ENCODE data around the gene CCL15. TPM values are rescaled to one million over a fixed set of nuclear protein-coding genes. Genes with fewer than 3 reads are reported as not detected.

The CCL15 gene
- total RNA-seq, 1 experiment from 2014 or later, result not detected

DNA sequence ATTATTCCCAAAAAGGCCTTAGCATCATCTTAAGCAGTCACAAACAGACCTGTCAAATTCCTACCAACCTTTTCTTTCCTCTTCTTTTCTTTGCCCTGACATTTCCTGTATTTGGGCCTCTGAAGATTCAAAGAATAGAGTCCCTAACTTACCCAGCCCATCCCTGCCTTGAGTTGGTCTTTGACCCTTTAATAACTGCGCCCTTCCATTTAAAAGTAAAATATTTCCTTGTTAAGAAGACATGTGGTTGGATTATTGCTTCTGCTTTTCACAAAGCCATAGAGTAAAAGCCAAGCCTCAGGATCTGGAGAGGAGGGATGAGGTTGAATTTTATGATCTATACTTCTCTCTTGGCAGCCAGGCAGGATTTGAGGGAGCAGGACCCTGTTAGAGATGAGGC lies 29.6 kb upstream of the CCL15 start:
- no peak for ATAC-seq
- H3K27me3 Mint-ChIP-seq (ENCODE audit: low read depth), result peaks cover 6% of the 10 kb centered on the region
- no peaks in the 10 kb centered on the region for H3K36me3 Mint-ChIP-seq
- DNase-seq (ENCODE audit: low spot score), result no peak
- no peak overlapping the region for H3K27ac Mint-ChIP-seq
- ChIA-PET POLR2A (no interaction called here), CTCF (interaction anchor here (1.0 to 1.4 kb wide), 2 partner anchors 42 to 62 kb away, joined by 3 to 5 read pairs; no protein-coding TSS in a partner anchor)
- H3K4me1 Mint-ChIP-seq, result peaks cover 11% of the 10 kb centered on the region
- H3K9me3 Mint-ChIP-seq, result peaks cover 5% of the 10 kb centered on the region
- no peak overlapping the region for H3K4me3 Mint-ChIP-seq
- no peak for TF ChIP-seq ZNF219 (CRISPR knock-in tag; IDR thresholded peaks at IDR 0.05; ENCODE audit: borderline replicate concordance)
- TF ChIP-seq, protein P1, sequence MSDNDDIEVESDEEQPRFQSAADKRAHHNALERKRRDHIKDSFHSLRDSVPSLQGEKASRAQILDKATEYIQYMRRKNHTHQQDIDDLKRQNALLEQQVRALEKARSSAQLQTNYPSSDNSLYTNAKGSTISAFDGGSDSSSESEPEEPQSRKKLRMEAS (CRISPR knock-in tag; IDR thresholded peaks at IDR 0.05), result no peak
- no peak for TF ChIP-seq ZNF138 (CRISPR knock-in tag; conservative IDR thresholded peaks at IDR 0.05)
- no peak for TF ChIP-seq RORB (CRISPR knock-in tag; IDR thresholded peaks at IDR 0.05)
- no peak for TF ChIP-seq TEAD1 (CRISPR knock-in tag; IDR thresholded peaks at IDR 0.05)
- TF ChIP-seq ZNF423 (CRISPR knock-in tag; IDR thresholded peaks at IDR 0.05), result no peak
- TF ChIP-seq, protein P2, sequence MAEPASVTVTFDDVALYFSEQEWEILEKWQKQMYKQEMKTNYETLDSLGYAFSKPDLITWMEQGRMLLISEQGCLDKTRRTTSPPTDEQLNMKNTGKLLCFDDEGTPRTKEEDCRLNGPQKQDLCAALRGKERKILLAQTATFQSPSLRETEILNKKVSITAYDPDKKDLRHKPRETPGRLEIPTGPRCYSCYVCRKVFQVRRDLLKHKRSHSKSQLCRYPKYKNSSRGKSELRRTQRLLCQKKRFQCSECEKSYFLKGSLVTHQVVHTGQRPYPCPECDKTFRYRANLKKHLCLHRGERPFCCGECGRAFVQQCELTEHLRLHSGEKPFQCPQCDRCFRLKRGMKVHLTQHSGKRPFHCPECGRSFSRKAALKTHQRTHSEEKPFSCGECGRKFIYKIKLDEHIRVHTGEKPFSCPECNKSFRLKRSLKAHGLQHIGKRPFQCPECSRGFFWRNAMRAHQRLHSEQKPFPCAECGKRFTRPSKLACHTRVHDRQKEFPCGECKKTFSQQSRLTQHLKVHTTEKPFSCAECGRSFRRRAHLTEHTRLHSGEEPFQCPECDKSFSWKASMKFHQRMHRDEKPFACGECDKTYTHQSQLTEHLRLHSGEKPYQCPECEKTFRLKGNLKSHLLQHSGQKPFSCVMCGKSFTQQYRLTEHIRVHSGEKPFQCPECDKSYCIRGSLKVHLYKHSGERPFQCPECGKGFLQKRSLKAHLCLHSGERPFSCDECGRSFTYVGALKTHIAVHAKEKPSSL (CRISPR knock-in tag; conservative IDR thresholded peaks at IDR 0.05), result no peak

- Mint-ChIP-seq H3K36me3 (no peaks in the 10 kb centered on the region), H3K4me1 (peaks cover 11% of the 10 kb centered on the region), H3K4me3 (no peak overlapping the region), H3K9me3 (peaks cover 12% of the 10 kb centered on the region), H3K27ac (no peak overlapping the region), H3K27me3 (ENCODE audit: low read depth) (peaks cover 8% of the 10 kb centered on the region)
- ATAC-seq, result no peak
- no peak for DNase-seq (ENCODE audit: low spot score)
- ChIA-PET CTCF (interaction anchor here (1.5 kb wide), 1 partner anchor 19 kb away, joined by 4 read pairs; no protein-coding TSS in a partner anchor), POLR2A (no interaction called here)
- TF ChIP-seq TEAD1 (CRISPR knock-in tag; IDR thresholded peaks at IDR 0.05), result no peak
- TF ChIP-seq CBFB (CRISPR knock-in tag; IDR thresholded peaks at IDR 0.05; ENCODE audit: low read depth), result no peak
- no peak for TF ChIP-seq IRF1 (CRISPR knock-in tag; IDR thresholded peaks at IDR 0.05)
- TF ChIP-seq MYBL2 (CRISPR knock-in tag; IDR thresholded peaks at IDR 0.05), result no peak
- TF ChIP-seq, protein P3, sequence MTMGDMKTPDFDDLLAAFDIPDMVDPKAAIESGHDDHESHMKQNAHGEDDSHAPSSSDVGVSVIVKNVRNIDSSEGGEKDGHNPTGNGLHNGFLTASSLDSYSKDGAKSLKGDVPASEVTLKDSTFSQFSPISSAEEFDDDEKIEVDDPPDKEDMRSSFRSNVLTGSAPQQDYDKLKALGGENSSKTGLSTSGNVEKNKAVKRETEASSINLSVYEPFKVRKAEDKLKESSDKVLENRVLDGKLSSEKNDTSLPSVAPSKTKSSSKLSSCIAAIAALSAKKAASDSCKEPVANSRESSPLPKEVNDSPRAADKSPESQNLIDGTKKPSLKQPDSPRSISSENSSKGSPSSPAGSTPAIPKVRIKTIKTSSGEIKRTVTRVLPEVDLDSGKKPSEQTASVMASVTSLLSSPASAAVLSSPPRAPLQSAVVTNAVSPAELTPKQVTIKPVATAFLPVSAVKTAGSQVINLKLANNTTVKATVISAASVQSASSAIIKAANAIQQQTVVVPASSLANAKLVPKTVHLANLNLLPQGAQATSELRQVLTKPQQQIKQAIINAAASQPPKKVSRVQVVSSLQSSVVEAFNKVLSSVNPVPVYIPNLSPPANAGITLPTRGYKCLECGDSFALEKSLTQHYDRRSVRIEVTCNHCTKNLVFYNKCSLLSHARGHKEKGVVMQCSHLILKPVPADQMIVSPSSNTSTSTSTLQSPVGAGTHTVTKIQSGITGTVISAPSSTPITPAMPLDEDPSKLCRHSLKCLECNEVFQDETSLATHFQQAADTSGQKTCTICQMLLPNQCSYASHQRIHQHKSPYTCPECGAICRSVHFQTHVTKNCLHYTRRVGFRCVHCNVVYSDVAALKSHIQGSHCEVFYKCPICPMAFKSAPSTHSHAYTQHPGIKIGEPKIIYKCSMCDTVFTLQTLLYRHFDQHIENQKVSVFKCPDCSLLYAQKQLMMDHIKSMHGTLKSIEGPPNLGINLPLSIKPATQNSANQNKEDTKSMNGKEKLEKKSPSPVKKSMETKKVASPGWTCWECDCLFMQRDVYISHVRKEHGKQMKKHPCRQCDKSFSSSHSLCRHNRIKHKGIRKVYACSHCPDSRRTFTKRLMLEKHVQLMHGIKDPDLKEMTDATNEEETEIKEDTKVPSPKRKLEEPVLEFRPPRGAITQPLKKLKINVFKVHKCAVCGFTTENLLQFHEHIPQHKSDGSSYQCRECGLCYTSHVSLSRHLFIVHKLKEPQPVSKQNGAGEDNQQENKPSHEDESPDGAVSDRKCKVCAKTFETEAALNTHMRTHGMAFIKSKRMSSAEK (CRISPR knock-in tag; IDR thresholded peaks at IDR 0.05; ENCODE audit: borderline replicate concordance), result no peak
- no peak for TF ChIP-seq SMAD3 (CRISPR knock-in tag; IDR thresholded peaks at IDR 0.05; ENCODE audit: borderline replicate concordance)
- TF ChIP-seq NR2C2 (CRISPR knock-in tag; IDR thresholded peaks at IDR 0.05), result no peak
These were observed 26.4 kb upstream of the CCL15 start for GRCh38 chr17:36027761-36028160.

- ChIA-PET CTCF (interaction anchor here (1.4 to 1.9 kb wide), 2 partner anchors 15 to 48 kb away, joined by 4 to 6 read pairs; no protein-coding TSS in a partner anchor), POLR2A (no interaction called here)
- Mint-ChIP-seq H3K36me3 (no peaks in the 10 kb centered on the region; the same call in 1 of the 2 replicates), H3K4me3 (no peak overlapping the region), H3K27ac (no peak overlapping the region), H3K4me1 (no peaks in the 10 kb centered on the region), H3K27me3 (ENCODE audit: low read depth) (peaks cover 25% of the 10 kb centered on the region), H3K9me3 (peaks cover 18% of the 10 kb centered on the region)
- ATAC-seq (no peak), DNase-seq (ENCODE audit: low spot score) (no peak)
- no peak for TF ChIP-seq TEAD1 (CRISPR knock-in tag; IDR thresholded peaks at IDR 0.05)
- TF ChIP-seq, protein P3 (CRISPR knock-in tag; IDR thresholded peaks at IDR 0.05; ENCODE audit: borderline replicate concordance), result no peak
- no peak for TF ChIP-seq ZNF671 (CRISPR knock-in tag; IDR thresholded peaks at IDR 0.05)
- no peak for TF ChIP-seq ETV6 (CRISPR knock-in tag; IDR thresholded peaks at IDR 0.05)
- TF ChIP-seq, protein P4, sequence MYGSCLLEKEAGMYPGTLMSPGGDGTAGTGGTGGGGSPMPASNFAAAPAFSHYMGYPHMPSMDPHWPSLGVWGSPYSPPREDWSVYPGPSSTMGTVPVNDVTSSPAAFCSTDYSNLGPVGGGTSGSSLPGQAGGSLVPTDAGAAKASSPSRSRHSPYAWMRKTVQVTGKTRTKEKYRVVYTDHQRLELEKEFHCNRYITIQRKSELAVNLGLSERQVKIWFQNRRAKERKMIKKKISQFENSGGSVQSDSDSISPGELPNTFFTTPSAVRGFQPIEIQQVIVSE (CRISPR knock-in tag; IDR thresholded peaks at IDR 0.05; ENCODE audit: borderline replicate concordance), result no peak
- TF ChIP-seq RORB (CRISPR knock-in tag; IDR thresholded peaks at IDR 0.05), result no peak
- no peak for TF ChIP-seq MYBL2 (CRISPR knock-in tag; IDR thresholded peaks at IDR 0.05)
These were observed 22.9 kb upstream of the CCL15 start for GRCh38 chr17:36024106-36024869.

Data from WTC11 (cell line).